ENCODE data around the gene TH.

Gene TH

DNA sequence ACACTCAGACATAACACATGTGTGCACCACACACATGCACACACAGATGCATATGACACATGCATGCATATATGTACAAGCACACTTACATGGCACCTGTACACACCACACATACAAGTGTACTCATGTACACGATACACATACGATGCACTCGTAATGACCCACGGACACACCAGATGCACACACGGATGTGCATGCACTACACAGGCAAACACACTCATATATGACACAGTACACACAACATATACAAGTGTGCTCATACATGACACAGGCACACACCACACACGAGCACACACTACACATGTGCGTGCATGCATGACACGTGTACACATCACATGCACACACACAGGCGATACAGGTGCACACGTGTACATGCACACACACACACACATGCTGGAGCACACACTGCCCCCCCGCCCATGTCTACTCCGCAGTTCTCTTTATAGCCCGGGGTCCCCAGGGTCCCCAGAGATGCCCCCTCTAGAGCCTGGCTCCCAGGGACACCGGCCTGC, 4.8 kb upstream of the TH start:
- no peak for DNase-seq

GRCh38 chr11:2175659-2176058, 4.0 kb upstream of the TH start:
- DNase-seq: no peak

DNA sequence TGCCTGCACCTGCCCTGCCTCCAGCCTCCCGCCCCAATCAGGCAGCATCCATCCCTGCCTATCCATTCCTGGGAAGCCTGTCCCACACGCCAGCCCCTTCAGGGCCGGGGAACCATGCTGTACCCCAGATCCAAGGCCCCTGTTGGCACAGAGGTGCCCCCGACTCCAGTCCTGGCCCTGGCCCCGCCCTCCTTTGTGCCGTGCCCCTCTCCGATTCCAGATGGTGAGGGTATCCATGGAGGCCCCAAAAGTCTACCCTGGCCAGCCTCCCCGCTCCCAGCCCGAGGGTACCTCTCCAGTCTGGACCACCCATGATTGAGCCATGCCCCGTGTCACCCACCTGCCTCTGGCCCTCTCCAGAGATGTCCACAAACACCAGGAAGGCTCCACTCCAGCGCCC, 2.7 kb upstream of the TH start:
- no peak for DNase-seq

DNA sequence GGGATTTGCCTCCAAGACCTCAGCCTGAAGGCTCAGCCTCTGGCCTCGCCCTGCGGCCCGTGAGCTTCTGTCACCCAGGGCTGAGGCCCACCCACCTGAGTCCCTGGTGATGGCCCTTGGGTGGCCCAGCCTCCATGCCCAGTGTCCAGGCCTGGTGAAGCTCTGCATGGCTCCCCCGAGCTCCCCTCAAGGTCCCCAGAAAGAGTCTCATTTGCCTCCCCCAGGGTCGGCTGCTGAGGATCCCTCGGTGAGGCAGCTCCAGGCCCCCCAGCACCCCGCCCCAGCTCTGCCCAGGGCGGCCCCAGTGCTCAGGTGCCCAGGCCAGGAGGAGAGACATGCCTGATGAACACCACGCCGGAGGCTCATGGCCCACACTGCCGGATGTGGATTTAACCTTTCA, 2.1 kb upstream of the TH start:
- DNase-seq: no peak

DNA sequence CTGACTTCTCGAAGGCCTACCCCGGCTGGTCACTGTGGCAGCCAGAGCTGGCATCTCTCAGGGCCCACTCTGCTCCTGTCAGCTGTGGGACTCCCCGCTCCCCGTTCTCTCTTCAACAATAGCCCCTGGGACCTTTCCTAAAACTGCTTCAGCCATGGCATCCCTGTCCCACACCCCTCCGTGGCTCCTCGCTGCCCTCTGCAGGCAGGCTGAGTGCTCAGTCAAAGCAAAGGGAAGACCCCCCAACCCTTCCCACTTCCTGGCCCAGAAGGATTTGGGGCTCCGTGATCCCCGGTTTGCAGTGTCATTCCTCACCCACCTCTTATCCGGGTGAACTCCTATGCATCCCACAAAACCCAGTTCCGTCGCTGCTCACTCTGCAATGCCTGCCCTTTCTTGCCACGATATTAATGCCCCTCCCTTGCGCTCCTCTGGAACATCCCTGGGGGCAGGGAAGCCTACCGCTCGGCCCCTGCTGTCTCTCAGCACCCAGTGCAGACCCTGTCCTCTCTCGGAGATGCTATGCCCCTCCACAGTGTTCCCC, 1.6 kb upstream of the TH start:
- no peak for DNase-seq

GRCh38 chr11:2172676-2173075, 1.1 kb upstream of the TH start:
- DNase-seq: no peak

DNA sequence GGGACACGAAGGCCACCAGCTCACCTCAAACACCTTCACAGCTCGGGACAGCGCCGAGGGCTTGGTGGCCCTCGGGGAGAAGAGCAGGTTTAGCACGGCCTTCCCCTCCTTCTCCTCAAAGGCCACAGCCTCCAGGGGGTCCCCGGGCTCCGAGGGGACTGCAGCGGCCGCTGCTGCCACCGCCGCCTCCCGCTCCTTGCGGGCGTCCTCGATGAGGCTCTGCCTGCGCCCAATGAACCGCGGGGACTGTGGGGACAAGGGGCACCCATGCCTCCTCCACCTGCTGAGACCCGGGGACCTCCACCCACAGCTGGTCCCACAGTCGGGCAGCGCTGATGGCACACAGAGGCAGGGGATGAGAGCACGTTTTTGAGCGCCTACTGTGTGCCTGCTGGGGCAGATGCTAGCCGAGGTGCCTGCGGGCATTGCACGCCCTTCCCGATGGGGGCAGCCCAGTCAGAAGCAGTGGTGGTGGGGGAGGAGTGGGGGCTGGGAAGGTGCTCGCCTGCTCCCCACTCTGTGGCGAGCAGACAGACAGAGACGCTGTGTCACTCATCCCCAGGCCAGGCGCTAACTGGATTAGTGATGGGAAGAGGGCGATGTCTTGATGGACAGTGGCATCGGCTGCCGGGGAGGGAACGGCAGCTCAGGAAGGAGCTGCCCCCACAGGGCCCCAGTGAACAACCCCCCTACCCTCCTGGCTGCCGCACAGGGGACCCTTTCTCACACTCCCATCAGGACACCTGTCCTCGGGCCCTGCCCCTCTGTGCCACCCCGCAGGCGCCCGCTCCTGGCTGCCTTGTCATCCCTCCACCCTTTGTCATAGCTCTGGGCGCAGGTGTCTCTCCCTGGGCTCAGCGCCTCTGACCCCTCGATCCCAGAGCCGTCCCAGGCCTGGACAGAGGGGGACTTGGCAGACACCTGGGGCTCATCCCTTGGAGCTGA, 1.7 kb downstream of the TH start:
- no peak for DNase-seq

- DNase-seq: no peak
Measured at GRCh38 chr11:2169005-2169378, 2.6 kb downstream of the TH start.

GRCh38 chr11:2168286-2169004, 3.2 kb downstream of the TH start:
- no peak for DNase-seq

DNA sequence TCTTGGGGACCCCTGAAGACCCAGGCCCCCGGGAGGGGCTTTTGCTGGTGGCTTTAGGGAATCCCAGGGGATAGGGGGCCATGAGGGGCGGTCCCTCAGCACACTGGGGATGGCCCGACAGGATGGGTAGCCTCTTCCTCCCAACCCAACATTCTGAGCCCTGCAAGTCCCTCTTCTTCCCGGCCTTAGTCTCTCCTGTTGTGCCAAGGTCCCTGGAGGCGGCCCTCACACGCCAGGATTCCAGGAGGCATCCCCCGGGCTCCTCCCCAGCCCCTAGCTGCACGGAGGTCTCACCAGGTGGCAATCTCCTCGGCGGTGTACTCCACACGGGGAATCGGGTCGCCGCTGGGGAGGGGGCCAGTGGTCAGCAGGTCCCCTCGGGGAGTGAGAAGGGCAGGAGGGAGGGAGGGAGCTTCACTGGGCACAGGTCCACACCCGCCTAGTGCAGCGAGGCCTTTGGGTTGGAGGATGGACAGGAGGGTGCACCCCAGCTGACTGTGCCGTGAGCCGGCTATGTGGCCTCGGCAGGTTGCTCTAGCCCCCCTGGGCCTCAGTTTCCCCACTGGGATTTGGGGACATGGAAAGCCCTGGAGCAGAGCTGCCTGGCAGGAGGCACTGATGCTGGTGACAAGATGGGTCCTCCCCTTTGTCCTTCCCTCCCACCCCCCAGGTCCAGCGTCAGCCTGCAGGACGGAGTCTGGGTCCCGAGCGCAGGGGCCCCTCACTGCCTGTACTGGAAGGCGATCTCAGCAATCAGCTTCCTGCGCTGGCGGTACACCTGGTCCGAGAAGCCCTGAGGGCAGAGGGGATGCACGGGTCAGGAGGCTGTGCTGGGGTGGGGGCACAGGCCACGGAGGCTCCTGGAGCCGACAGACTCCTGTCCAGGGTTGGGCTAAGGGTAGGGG, 4.2 kb downstream of the TH start:
- no peak for DNase-seq

DNA sequence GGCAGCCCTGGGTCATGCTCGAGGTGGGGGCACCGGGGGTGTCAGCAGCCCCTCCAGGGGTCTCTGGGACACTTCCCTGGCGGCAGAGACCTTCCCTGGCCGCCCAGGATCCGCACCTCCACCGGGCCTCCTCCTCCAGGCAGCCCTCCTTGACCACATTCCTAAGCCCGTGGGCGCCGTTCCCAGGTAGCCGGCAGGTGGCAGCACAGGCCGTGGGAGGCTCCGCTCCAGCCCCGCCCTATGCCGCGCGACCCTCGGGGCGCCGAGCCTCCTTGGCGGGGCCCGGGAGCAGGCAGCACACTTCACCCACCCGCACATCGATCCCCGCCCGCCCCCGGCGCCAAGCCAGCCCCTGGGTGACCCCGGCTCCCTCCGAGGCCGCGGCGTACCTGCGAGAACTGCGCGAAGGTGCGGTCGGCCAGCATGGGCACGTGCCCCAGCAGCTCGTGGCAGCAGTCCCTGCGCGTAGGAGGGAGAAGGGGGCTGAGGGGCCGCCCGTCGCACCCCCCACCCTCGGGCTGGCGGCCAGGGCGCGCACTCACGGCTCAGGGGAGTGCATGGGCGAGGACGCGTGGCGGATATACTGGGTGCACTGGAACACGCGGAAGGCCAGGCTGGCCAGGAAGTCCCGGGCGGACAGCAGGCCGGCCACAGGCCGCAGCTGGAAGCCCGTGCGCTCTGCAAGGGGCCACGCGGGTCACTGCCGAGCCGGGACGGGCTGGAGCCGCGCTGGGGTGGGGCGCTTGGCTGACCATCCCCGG, 5.3 kb downstream of the TH start:
- DNase-seq: peak; percentile 65

DNA sequence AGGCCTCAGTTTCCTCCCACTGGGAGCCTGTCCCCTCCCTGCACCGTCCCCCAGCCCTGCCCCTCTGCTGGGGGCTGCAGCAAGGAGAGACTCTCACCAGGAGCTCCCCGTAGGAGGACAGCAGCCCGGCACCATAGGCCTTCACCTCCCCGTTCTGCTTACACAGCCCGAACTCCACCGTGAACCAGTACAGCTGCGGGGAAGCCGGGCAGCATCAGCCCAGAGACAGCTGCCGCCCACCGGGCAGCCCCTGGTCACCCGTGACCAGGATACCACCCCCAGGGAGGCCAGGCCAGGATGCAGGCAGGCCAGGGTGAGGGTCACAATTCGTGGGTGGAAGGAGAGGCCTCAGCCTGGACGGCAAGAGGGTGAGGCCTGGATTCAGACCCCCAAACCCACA, 6.0 kb downstream of the TH start:
- DNase-seq: no peak

DNA sequence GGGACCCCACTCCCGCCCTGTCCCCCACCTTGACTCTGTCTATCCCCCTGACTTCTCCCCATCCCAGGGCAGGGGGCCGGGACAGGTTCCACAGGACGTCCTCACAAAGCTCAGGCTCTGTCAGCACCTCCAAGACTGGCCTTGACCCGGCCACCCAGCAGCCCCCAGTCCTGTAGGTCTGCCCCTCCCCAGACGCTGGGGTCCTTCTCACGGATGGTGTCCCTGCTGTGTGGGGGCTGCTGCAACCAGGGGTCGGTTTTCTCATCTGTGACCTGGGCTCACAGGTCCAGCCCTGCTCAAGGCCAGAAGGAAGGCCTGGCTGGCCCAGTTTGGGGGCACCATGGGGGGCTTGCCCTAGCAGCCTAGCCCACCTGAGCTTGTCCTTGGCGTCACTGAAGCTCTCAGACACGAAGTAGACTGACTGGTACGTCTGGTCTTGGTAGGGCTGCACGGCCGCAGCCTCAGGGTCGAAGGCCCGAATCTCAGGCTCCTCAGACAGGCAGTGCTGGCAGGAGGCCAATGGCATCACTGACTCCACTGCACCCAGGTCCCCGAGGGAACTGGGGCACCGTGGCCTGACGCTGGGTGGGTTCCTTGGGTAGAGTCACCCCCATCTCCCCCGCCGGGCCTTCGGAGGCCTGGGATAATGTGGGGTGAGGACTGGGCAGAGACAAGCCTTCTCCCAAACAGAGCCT, 6.6 kb downstream of the TH start:
- DNase-seq: no peak

DNA sequence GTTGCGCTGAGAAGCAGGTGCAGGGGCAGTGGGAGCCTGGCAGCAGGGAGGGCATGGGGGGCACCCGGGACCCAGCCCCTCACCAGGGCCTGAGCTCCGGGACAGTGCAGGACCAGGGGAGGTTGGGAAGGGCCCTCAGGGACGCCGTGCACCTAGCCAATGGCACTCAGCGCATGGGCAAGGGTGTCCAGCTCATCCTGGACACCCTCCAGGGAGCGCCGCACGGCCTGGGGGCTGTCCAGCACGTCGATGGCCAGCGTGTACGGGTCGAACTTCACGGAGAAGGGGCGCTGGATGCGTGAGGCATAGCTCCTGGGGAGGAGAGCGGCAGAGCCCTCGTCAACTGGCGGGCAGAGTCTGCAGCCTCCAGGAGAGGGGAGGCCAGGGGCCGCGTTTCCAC, 7.5 kb downstream of the TH start:
- DNase-seq: no peak

DNA sequence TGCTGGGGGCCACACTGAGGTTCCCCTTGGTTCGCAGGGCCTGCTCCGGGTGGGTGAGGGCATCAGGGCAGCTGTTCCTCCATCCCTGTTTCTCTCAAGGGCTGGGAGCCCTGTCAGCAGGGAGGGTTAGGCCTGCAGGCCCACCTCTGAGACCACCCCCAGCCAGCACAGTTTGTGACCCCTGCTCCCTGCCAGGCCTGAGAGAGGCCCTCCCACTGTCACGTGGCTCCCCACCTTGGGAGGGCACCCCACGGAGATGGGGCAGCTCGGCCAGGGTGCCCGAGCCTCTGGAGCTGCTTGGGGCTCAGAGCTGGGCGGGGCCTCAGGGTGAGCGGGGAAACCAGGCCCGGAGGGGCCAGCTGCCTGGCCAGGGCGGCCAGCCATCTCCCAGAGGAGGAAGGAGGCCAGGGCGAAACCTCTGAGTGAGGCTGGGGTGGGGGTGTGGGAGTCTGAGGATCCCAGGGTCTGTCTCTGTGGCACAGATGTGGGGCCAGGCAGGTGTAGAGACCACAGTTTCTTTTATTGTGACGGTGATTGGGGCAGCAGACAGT, 8.1 kb downstream of the TH start:
- DNase-seq: no peak

DNA sequence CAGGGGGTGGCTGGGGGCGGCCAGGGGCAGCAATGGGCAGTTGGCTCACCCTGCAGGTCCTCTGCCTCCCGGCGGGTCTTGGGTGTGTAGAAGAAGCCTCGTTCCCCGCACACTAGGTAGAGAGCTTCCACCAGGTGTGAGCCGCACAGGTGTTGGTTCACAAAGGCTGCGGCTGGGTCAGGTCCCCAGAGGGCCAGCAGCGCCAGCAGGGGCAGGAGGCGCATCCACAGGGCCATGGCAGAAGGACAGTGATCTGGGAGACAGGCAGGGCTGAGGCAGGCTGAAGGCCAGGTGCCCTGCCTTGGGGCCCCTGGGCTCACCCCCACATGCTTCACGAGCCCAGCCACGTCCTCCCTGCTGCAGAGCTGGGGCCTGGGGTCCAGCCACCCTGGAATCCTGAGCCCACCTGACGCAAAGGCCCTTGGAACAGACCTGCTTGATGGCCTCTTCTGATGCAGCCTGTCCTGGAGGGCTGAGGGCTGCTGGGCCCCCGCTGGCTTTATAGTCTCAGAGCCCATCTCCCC, 10.8 kb downstream of the TH start, which contains the start of gene INS:
INS (minus strand) TSS at position 474 of the 524 bp plus-strand sequence; CDS start at position 236, 238 bp downstream.
- DNase-seq: no peak

DNA sequence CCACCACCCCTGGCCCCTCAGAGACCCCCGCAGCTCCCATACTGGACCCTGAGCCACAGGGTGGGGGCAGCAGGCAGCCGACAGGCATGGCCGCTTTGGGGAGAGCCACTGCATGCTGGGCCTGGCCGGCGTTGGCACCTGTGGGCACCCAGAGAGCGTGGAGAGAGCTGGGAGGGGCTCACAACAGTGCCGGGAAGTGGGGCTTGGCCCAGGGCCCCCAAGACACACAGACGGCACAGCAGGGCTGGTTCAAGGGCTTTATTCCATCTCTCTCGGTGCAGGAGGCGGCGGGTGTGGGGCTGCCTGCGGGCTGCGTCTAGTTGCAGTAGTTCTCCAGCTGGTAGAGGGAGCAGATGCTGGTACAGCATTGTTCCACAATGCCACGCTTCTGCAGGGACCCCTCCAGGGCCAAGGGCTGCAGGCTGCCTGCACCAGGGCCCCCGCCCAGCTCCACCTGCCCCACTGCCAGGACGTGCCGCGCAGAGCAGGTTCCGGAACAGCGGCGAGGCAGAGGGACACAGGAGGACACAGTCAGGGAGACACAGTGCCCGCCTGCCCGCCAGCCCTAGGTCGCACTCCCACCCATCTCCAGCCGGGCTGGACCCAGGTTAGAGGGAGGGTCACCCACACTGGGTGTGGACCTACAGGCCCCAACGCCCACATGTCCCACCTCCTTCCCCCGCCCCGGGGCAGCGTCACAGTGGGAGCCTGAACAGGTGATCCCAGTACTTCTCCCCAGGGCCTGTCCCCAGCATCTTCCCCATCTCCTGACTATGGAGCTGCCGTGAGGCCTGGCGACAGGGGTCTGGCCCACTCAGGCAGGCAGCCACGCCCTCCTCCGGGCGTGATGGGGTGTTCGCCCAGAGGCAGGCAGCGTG, 11.8 kb downstream of the TH start:
- no peak for DNase-seq

GRCh38 chr11:2158966-2159365, 12.6 kb downstream of the TH start:
- no peak for DNase-seq

DNA sequence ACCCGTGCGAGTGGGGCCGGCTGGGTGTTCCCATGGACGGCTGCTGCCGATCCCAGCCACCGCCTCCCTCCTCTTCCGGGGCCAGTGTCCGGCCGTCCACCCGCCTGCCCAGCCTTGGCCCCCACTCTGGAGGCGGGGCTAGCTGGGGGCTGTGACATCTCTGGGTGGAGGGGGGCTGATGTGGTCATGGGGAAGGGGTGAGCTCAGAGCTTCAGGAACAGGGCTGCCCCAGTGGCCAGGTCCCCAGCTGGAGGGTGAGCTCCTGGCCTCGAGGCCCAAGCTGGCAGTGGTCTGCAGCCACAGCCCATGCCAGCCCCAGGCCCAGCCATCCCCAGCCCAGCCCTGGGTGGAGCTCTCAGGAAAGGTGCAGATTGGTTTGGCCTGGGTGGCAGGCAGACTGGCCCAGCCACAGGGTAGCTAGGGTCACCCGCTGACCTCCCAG, 13.3 kb downstream of the TH start:
- no peak for DNase-seq

Measured in stimulated activated CD4-positive, alpha-beta T cell treated with anti-CD3 and anti-CD28 coated beads, Interleukin-15, amount 100 ng/mL, for 24 hours (primary cell).